Gastrocnemius medialis (tissue), 4 donors: ENCODE results near the gene SP2.

Source experiments
- POLR2A ChIP-seq, 2 donors: fragments of 450-650 bp; IDR thresholded peaks; one replicate each; pipeline ENCODE4 v1.6.1; 2017; ENCODE audit warnings: antibody characterized with exemption in 2 of 2, mild to moderate bottlenecking in 2 of 2, moderate library complexity in 2 of 2
- TF ChIP-seq, protein P1 (sequence below), 5 experiments: fragments of 450-650 bp in 3 of 5; fragments of 200-600 bp in 2 of 5; sonication (generic) in 2 of 5; IDR thresholded peaks in 4 of 5; conservative IDR thresholded peaks in 1 of 5; 1 replicate in 4 of 5; 2 replicates in 1 of 5; pipeline ENCODE4 v1.5.1; 2016 to 2019; ENCODE audit warnings: antibody characterized with exemption in 5 of 5, mild to moderate bottlenecking in 3 of 5, moderate library complexity in 3 of 5

DNA sequence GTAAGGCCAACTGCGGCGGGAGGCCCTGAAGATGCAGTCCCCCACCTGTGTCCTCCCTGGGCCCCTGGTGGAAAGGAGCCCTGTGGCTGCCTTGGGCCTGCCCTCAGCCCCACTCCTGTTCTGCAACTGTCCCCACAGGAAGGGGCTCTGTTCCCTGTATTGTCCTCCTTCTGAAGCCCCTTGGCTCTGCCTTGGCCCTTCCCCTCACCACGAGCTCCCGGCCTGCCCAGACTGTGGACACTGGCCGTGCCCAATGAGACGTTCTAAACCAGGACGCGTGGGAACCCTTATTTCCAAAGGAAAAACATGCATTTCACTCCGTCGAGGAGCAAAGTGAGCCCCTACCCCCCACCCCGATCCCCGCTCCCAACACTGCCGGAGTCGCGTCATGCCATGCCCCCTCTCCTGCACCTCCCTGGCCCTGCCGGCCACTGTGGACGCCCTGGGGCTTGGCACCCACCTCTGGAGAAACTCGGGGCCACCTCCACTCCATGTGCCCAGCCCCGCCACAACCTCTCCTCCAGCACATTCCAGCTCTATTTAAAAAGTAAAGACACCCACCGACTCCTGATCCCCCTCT lies 31.9 kb downstream of the SP2 start:
- TF ChIP-seq, protein P1, sequence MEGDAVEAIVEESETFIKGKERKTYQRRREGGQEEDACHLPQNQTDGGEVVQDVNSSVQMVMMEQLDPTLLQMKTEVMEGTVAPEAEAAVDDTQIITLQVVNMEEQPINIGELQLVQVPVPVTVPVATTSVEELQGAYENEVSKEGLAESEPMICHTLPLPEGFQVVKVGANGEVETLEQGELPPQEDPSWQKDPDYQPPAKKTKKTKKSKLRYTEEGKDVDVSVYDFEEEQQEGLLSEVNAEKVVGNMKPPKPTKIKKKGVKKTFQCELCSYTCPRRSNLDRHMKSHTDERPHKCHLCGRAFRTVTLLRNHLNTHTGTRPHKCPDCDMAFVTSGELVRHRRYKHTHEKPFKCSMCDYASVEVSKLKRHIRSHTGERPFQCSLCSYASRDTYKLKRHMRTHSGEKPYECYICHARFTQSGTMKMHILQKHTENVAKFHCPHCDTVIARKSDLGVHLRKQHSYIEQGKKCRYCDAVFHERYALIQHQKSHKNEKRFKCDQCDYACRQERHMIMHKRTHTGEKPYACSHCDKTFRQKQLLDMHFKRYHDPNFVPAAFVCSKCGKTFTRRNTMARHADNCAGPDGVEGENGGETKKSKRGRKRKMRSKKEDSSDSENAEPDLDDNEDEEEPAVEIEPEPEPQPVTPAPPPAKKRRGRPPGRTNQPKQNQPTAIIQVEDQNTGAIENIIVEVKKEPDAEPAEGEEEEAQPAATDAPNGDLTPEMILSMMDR (IDR thresholded peaks at IDR 0.05 in 4 of 5, conservative IDR thresholded peaks at IDR 0.05 in 1 of 5): no peak
- TF ChIP-seq POLR2A (IDR thresholded peaks at IDR 0.05): no peak
